BE2C (cell line): ENCODE data around the gene ZNF480.
A peak's percentile ranks its signal among the peaks of the same experiment; 100 is the strongest.
"Not testable (repeated sequence)": the region's sequence is repeated elsewhere in the genome, so short reads cannot be mapped to it uniquely, and the experiment has no call there.

Source experiments
- DNase-seq: peaks from one replicate; pipeline ENCODE4 v3.0.0-alpha.2; 2020
- H3K27me3 ChIP-seq: fragments of 250-450 bp; sonication (Bioruptor Pico); 2 replicates; pipeline ENCODE4 v1.5.1; 2020; ENCODE audit warnings: mild to moderate bottlenecking
- H3K36me3 ChIP-seq: fragments of 250-450 bp; sonication (Bioruptor Pico); 2 replicates; pipeline ENCODE4 v1.5.1; 2020; ENCODE audit warnings: mild to moderate bottlenecking
- H3K4me1 ChIP-seq: fragments of 250-450 bp; sonication (Bioruptor Pico); 2 replicates; pipeline ENCODE4 v1.5.1; 2020
- H3K4me3 ChIP-seq: 2 replicates; pipeline ENCODE4 v1.5.1; 2011; ENCODE audit warnings: low read depth, low read length
- H3K9me3 ChIP-seq: fragments of 250-450 bp; sonication (Bioruptor Pico); 2 replicates; pipeline ENCODE4 v1.5.1; 2020
- TF ChIP-seq, protein P1 (sequence below): IDR thresholded peaks from 2 replicates; pipeline ENCODE4 v1.5.1; 2012; ENCODE audit warnings: mild to moderate bottlenecking, low read depth, low read length

ZNF480 gene

GRCh38 chr19:52336117-52336790, 39.3 kb downstream of the ZNF480 start, which contains the start of gene ZNF610:
TSS of gene ZNF610 (plus strand) at chr19:52336243. CDS start at chr19:52349173, 12,930 bp downstream.
- H3K4me3 ChIP-seq = peak within 1 kb of the TSS; percentile 93
- H3K36me3 ChIP-seq = no peaks in the 10 kb centered on the region
- TF ChIP-seq, protein P1, sequence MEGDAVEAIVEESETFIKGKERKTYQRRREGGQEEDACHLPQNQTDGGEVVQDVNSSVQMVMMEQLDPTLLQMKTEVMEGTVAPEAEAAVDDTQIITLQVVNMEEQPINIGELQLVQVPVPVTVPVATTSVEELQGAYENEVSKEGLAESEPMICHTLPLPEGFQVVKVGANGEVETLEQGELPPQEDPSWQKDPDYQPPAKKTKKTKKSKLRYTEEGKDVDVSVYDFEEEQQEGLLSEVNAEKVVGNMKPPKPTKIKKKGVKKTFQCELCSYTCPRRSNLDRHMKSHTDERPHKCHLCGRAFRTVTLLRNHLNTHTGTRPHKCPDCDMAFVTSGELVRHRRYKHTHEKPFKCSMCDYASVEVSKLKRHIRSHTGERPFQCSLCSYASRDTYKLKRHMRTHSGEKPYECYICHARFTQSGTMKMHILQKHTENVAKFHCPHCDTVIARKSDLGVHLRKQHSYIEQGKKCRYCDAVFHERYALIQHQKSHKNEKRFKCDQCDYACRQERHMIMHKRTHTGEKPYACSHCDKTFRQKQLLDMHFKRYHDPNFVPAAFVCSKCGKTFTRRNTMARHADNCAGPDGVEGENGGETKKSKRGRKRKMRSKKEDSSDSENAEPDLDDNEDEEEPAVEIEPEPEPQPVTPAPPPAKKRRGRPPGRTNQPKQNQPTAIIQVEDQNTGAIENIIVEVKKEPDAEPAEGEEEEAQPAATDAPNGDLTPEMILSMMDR = no peak
- DNase-seq = peak; percentile 91
- H3K9me3 ChIP-seq = no peaks in the 10 kb centered on the region; the same call in 1 of the 2 replicates
- no peaks in the 10 kb centered on the region for H3K27me3 ChIP-seq
- no peaks in the 10 kb centered on the region for H3K4me1 ChIP-seq

DNA sequence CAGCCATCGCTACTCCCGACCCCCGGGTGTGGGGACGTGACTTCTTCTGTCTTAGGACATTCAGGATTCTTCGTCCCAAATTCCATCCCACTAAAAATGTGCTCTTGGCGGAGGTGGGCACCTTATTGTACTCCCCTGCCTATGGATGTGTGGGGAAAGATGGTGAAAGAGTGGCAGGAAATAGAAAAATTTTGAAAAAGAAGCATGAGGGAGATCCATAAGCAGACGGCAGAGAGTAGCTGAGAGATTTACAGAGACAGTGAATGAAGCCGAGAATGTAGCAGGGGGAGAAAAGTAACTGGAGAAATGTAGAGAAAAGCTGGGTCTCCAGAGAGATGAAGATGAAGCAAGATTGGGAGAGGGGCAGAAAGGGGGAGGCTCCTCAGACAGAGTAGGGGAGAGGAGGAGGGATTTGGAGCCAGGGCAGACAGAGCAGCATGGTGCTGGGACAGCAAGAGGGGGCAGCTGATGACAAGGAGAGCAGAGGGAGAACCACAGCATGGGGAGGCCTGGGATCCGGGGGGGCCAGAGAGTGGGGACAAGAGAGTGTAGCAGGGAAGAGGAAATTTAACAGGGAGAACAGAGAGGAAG, 39.9 kb downstream of the ZNF480 start:
- H3K4me1 ChIP-seq = no peaks in the 10 kb centered on the region
- H3K27me3 ChIP-seq = no peaks in the 10 kb centered on the region
- H3K36me3 ChIP-seq = no peaks in the 10 kb centered on the region
- H3K9me3 ChIP-seq = no peaks in the 10 kb centered on the region
- no peak for DNase-seq
- TF ChIP-seq, protein P1 = no peak
- H3K4me3 ChIP-seq = peak overlapping the region; percentile 93

DNA sequence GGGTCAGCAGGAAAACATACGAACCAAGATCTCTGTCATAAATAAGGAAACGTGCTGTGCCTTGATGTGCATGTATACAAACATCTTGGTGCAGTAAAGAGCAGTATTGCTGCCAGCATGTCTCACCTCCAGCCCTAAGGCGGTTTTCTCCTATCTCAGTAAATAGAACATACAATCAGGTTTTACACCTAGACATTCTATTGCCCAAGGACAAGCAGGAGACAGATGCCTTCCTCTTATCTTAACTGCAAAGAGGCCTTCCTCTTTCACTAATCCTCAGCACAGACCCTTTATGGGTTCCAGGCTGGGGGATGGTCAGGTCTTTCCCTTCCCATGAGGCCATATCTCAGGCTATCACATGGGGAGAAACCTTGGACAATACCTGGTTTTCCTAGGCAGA, 42.1 kb downstream of the ZNF480 start:
- H3K36me3 ChIP-seq, DNase-seq, H3K9me3 ChIP-seq, H3K4me3 ChIP-seq, H3K27me3 ChIP-seq, H3K4me1 ChIP-seq: not testable (repeated sequence)

- TF ChIP-seq, protein P1 = peak; percentile 66
Measured at GRCh38 chr19:52343548-52343947, 46.6 kb downstream of the ZNF480 start.

GRCh38 chr19:52345162-52345561, 48.2 kb downstream of the ZNF480 start:
- TF ChIP-seq, protein P1 = no peak
- Histone ChIP-seq H3K4me3 (no peak overlapping the region), H3K4me1 (no peaks in the 10 kb centered on the region), H3K9me3 (no peaks in the 10 kb centered on the region), H3K36me3 (no peaks in the 10 kb centered on the region), H3K27me3 (no peaks in the 10 kb centered on the region)
- DNase-seq = no peak

More at GRCh38 chr19:52343548-52343947, 46.6 kb downstream of the ZNF480 start:
- H3K4me1 ChIP-seq = no peaks in the 10 kb centered on the region
- no peaks in the 10 kb centered on the region for H3K36me3 ChIP-seq
- no peaks in the 10 kb centered on the region for H3K27me3 ChIP-seq
- no peak overlapping the region for H3K4me3 ChIP-seq
- DNase-seq = peak; percentile 70
- H3K9me3 ChIP-seq = no peaks in the 10 kb centered on the region

- Histone ChIP-seq H3K27me3 (no peaks in the 10 kb centered on the region), H3K36me3 (no peaks in the 10 kb centered on the region; the same call in 1 of the 2 replicates), H3K9me3 (no peaks in the 10 kb centered on the region), H3K4me1 (no peaks in the 10 kb centered on the region), H3K4me3 (no peak overlapping the region)
- no peak for DNase-seq
- TF ChIP-seq, protein P1 = no peak
Measured at GRCh38 chr19:52351512-52351911, 54.5 kb downstream of the ZNF480 start.
